Stimulated activated CD4-positive, alpha-beta T cell treated with anti-CD3 and anti-CD28 coated beads, TNF-alpha, amount 100 ng/mL, for 1 hour (primary cell): ENCODE measurements around the gene GTPBP2.
"Not testable (repeated sequence)": the region's sequence is repeated elsewhere in the genome, so short reads cannot be mapped to it uniquely, and the experiment has no call there.

Experiments
- DNase-seq, 3 donors: peaks; one replicate each; pipeline ENCODE4 v3.0.0-alpha.2; 2020; ENCODE audit warnings: low read depth in 3 of 3, low spot score in 1 of 3

Gene GTPBP2

DNA sequence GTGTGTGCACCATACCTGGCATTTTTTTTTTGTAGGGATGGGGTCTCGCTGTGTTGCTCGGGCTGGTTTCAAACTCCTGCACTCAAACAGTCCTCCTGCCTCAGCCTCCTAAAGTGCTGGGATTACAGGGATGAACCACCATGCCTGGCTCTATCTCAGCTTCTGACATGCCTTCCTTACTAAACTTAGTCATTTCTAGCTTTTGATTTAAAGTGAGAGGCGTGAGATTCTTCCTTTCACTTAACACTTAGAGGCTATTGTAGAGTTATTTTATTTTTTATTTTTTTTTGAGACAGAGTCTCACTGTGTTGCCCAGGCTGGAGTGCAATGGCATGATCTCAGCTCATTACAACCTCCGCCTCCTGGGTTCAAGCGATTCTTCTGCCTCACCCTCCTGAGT, 33.9 kb upstream of the GTPBP2 start:
- DNase-seq: not testable (repeated sequence)

GRCh38 chr6:43658161-43658560, 29.1 kb upstream of the GTPBP2 start:
- DNase-seq: no peak

- no peak for DNase-seq
Measured at GRCh38 chr6:43657221-43657802, 28.2 kb upstream of the GTPBP2 start.

GRCh38 chr6:43652822-43653221, 23.8 kb upstream of the GTPBP2 start:
- DNase-seq: not testable (repeated sequence)

- DNase-seq: no peak
Measured at GRCh38 chr6:43648248-43648647, 19.2 kb upstream of the GTPBP2 start.

DNA sequence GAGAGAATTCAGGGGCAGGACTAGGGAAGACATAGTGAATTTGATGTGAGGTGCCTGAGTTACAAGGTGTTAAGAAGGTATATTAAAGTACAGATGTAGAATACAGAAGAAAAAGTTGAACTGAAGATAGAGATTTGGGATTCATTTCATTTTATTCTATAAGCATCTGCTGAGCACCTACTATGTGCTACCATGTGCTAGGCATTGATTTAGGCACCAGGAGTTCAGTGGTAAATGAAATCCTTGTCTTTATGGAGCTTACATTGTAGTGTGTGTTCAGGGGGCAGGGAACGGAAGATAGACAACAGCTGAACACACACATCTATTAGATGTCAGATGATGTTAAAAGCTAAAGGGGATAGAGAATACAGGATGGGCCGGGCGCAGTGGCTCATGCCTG, 18.5 kb upstream of the GTPBP2 start:
- DNase-seq: no peak

DNA sequence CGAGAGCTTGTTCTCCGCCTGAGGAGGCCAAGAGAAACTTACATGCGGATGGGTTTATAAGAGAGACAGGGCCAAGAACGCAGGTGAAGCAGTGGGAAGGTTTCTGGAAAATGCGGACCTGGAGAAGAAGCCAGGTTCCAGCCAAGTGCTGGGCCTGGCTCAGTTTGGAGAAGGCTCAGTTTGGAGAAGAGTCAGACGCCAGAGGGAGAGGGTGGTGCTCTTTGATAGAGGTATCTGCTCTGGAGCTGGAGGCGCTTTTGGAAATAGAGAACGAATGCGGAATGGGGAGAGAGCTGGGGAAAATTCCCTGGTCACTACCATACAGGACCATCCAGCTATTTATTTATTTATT, 16.5 kb upstream of the GTPBP2 start:
- no peak for DNase-seq

DNA sequence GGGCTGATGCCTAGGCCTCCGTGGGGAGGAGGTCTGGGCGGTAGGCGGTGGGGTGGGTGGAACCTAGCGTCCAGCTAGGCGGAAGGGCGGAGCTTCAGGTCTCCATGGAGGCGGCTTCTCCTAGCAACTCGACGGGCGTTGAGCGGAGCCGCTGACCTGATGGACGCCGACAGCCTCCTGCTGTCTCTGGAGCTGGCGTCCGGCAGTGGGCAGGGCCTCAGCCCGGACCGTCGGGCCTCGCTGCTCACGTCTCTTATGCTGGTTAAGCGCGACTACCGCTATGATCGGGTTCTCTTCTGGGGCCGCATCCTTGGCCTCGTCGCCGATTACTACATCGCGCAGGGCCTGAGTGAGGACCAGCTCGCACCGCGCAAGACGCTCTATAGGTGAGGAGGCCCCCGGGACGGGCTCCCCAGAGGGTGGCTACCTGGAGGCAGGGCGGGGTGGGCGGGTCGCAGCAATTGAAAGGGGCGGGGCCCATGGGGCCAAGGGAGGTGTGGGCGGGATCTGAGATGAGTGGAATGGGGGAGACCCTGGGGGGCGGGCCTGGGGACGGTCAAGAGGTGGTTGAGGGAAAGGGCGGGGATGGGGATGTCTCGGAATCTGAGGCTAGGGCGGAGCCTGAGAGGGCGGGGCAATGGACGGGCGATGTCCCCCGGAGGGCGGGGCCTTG, 16.0 kb upstream of the GTPBP2 start, which contains the start of gene RSPH9:
RSPH9 (plus strand) TSS at position 97 of the 673 bp plus-strand sequence; CDS start at position 160, 63 bp downstream.
- peak in 2 of 3 donors; percentile 18 to 52 for DNase-seq

DNA sequence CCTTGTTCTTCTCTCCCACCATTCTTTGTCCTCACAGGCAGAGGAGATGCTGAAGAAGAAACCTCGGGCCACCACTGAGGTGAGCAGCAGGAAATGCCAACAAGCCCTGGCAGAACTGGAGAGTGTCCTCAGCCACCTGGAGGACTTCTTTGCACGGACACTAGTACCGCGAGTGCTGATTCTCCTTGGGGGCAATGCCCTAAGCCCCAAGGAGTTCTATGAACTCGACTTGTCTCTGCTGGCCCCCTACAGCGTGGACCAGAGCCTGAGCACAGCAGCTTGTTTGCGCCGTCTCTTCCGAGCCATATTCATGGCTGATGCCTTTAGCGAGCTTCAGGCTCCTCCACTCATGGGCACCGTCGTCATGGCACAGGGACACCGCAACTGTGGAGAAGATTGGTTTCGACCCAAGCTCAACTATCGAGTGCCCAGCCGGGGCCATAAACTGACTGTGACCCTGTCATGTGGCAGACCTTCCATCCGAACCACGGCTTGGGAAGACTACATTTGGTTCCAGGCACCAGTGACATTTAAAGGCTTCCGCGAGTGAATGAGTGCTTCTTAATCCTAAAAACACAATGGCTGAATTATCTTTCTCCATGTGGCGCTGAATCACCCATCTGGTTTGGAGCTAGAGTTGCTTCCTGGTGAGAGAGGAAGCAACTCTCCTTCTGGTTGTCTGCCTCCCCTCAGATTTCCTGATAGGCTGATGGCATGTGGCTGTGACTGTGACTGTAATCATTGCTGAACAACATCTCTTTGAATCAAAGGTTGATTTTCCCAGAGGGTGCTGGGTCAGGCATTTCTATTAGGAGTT, 11.1 kb upstream of the GTPBP2 start:
- no peak for DNase-seq

DNA sequence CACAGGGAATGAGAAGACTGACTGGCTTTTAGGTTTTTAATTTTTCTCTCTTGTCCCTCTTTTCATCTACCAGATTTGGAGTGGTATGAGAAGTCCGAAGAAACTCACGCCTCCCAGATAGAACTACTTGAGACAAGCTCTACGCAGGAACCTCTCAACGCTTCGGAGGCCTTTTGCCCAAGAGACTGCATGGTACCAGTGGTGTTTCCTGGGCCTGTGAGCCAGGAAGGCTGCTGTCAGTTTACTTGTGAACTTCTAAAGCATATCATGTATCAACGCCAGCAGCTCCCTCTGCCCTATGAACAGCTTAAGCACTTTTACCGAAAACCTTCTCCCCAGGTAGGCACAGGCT, 7.2 kb upstream of the GTPBP2 start:
- DNase-seq: no peak

- peak; percentile 46 to 73 (median 67) for DNase-seq
Measured at GRCh38 chr6:43635387-43636307, 6.6 kb upstream of the GTPBP2 start, which contains the start of gene MAD2L1BP. Gene MAD2L1BP, plus strand, starts transcription at chr6:43635840. Its CDS starts 36 bp downstream, at chr6:43635876.

GRCh38 chr6:43634702-43635303, 5.7 kb upstream of the GTPBP2 start:
- no peak for DNase-seq

- not testable (repeated sequence) for DNase-seq
Measured at GRCh38 chr6:43633002-43633401, 3.9 kb upstream of the GTPBP2 start.

DNA sequence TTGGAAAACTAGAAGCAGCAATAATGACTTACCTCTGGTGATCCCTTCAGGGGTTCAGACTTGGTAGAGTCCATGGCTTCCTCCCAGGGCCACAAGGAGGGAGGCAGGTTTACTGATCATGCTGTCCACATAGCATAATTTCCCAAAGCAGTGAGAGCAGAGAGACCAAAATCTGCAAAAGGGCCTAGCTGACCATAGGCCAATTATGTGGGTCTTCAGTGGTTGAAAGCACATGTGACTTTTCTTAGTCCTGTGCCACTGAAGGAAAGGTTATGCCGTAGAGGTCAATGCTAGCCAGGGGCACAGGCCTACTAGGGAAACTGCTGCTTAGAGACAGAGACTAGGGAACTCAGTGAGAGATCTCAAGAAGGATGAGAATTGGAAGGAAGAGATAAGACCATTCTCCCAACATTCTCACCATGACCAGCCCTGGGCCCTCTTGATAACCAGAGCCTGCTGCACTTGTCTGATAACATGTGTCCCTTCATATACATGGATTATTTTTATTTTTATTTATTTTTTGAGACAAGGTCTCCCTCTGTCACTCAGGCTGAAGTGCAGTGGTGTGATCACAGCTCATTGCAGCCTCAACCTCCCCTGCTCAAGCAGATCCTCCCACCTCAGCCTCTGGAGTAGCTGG, 2.0 kb upstream of the GTPBP2 start:
- DNase-seq: no peak

- DNase-seq: peak; percentile 69 to 77 (median 69)
Measured at GRCh38 chr6:43629505-43630300, 639 bp upstream of the GTPBP2 start.

DNA sequence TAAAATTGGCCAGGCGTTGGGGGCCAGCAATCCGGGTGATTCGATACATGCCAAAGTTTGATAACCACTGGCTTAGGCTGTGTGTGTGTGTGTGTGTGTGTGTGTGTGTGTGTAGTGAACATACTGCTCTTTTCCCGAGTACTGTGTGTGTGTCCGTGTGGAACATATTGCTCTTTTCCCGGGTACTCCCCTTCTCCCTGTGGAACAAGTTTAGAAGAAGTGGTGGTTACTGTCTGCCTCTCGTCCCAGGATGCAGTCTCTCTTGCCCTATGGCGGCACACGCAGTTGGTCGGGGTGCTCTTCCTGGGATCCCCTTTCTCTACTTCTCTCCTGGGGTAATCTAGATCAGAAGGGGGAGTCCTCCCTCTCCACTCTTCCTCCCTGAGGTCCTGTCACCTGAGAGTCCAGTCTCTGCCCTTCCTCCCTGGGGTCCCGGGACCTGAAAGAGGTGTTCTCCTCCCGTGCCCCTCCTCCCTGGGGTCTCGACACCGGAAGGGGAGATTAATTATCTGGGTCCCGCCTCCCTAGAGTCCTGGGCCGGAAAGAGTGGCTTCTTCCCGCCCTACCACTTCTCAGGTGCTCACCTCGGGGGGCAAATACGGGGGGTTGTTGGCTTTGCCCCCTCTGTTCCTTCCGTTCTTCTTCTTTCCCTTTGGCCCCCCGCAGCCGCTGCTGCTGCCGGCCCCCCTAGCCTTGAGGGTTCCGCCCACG, 516 bp downstream of the GTPBP2 start:
- DNase-seq: peak in 2 of 3 donors; percentile 19 to 30

GRCh38 chr6:43627008-43627825, 1.8 kb downstream of the GTPBP2 start:
- no peak for DNase-seq
